LNCAP (cell line): ENCODE results near the gene AIFM2.

Experiments used
- CTCF ChIP-seq: fragments of 450-650 bp; IDR thresholded peaks from 2 replicates; pipeline ENCODE4 v1.5.1; 2017; ENCODE audit warnings: mild to moderate bottlenecking

Gene AIFM2

GRCh38 chr10:70090951-70091350 is 41.7 kb downstream of the AIFM2 start:
- no peak for TF ChIP-seq CTCF

GRCh38 chr10:70090013-70090412 is 42.6 kb downstream of the AIFM2 start:
- TF ChIP-seq CTCF: no peak

- TF ChIP-seq CTCF: no peak
Observed at GRCh38 chr10:70088308-70088698, 44.3 kb downstream of the AIFM2 start.

GRCh38 chr10:70087616-70088307 is 44.9 kb downstream of the AIFM2 start:
- no peak for TF ChIP-seq CTCF

- no peak for TF ChIP-seq CTCF
Observed at GRCh38 chr10:70085975-70086613, 46.5 kb downstream of the AIFM2 start.

GRCh38 chr10:70084189-70084588 is 48.4 kb downstream of the AIFM2 start:
- TF ChIP-seq CTCF: no peak

GRCh38 chr10:70078937-70079336 is 53.7 kb downstream of the AIFM2 start:
- TF ChIP-seq CTCF: no peak

- no peak for TF ChIP-seq CTCF
Observed at GRCh38 chr10:70078329-70078728, 54.3 kb downstream of the AIFM2 start.
